Tibial artery (tissue), 4 donors: ENCODE data around the gene RELN.

Source experiments
- DNase-seq, 2 donors: peaks; one replicate each; pipeline ENCODE4 v3.0.0-alpha.2; 2019
- H3K27ac ChIP-seq, 2 donors: fragments of 200-600 bp; sonication (generic) in 1 of 2; 1 replicate in 1 of 2; 2 replicates in 1 of 2; pipeline ENCODE4 v1.5.1; 2018 to 2019; ENCODE audit warnings: mild to moderate bottlenecking in 1 of 2
- H3K27me3 ChIP-seq, 2 donors: fragments of 200-600 bp; sonication (generic) in 1 of 2; one replicate each; pipeline versions ENCODE4 v1.5.1 to v1.6.0; 2016 to 2019
- H3K36me3 ChIP-seq, 3 donors: fragments of 200-600 bp; sonication (generic) in 2 of 3; one replicate each; pipeline ENCODE4 v1.5.1; 2016 to 2019; ENCODE audit warnings: mild to moderate bottlenecking in 2 of 3
- H3K4me1 ChIP-seq, 4 donors: fragments of 200-600 bp; sonication (generic) in 2 of 4; 1 replicate in 3 of 4; 2 replicates in 1 of 4; pipeline ENCODE4 v1.5.1; 2016 to 2019
- H3K4me3 ChIP-seq, 2 donors: fragments of 200-600 bp; sonication (generic) in 1 of 2; 1 replicate in 1 of 2; 2 replicates in 1 of 2; pipeline ENCODE4 v1.5.1; 2018 to 2019; ENCODE audit warnings: mild to moderate bottlenecking in 2 of 2
- H3K9me3 ChIP-seq, 3 donors: fragments of 200-600 bp; sonication (generic) in 1 of 3; one replicate each; pipeline ENCODE4 v1.5.1; 2016 to 2019
- intact Hi-C: fragments of 100-400 bp; cut with DNase I; formaldehyde crosslinking; loops from one replicate; pipeline ENCODE4 v1.15.0; 2023; ENCODE audit warnings: low total_unique reads
- TF ChIP-seq, protein P1 (sequence below), 2 experiments: fragments of 200-600 bp in 1 of 2; fragments of 450-650 bp in 1 of 2; IDR thresholded peaks; one replicate each; pipeline ENCODE4 v1.5.1; 2017 to 2019; ENCODE audit warnings: antibody characterized with exemption in 2 of 2, mild to moderate bottlenecking in 1 of 2, moderate library complexity in 1 of 2

Gene RELN

DNA sequence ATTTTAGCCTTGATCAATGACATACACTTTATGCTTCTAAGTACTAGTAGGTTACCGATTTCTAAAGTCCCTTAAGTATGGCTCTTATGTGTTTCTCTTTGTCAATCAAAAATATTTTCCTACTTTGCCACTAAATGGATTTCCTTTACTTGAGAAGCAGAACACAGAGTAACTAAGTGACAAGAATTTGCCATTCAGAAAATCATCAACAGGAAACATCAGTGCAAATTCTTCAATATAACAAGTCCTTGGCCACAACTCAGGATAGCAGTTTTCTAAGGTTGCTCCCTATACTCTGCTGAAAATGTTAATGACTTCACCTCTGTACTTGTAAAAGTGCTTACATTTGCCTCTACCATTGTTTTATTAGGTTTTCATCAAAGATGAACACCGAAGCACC, 303.8 kb downstream of the RELN start:
- no peak overlapping the region for H3K27ac ChIP-seq
- intact Hi-C loops = no loop called here
- H3K4me1 ChIP-seq = no peaks in the 10 kb centered on the region
- no peak for DNase-seq
- H3K9me3 ChIP-seq = no peaks in the 10 kb centered on the region
- TF ChIP-seq, protein P1, sequence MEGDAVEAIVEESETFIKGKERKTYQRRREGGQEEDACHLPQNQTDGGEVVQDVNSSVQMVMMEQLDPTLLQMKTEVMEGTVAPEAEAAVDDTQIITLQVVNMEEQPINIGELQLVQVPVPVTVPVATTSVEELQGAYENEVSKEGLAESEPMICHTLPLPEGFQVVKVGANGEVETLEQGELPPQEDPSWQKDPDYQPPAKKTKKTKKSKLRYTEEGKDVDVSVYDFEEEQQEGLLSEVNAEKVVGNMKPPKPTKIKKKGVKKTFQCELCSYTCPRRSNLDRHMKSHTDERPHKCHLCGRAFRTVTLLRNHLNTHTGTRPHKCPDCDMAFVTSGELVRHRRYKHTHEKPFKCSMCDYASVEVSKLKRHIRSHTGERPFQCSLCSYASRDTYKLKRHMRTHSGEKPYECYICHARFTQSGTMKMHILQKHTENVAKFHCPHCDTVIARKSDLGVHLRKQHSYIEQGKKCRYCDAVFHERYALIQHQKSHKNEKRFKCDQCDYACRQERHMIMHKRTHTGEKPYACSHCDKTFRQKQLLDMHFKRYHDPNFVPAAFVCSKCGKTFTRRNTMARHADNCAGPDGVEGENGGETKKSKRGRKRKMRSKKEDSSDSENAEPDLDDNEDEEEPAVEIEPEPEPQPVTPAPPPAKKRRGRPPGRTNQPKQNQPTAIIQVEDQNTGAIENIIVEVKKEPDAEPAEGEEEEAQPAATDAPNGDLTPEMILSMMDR (IDR thresholded peaks at IDR 0.05) = no peak
- H3K27me3 ChIP-seq = no peaks in the 10 kb centered on the region
- H3K4me3 ChIP-seq = no peak overlapping the region
- no peaks in the 10 kb centered on the region for H3K36me3 ChIP-seq

DNA sequence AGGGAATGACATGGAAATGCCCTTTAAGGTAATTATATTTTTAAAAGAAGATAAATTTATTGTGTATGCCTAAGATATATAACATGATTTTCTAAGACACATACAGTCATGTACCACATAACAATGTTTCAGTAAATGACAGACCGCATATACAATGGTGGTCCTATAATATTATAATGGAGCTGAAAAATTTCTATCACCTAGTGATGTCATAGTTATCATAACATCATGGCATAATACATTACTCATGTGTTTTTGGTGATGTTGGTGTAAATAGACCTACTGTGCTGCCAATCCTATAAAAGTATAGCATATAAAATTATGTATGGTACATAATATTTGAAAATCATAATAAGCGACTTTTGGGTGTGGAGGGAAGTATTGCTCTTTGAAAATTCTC, 306.1 kb downstream of the RELN start:
- intact Hi-C loops = no loop called here
- no peak for DNase-seq
- no peak overlapping the region for H3K27ac ChIP-seq

GRCh38 chr7:103680161-103681144, 309.0 kb downstream of the RELN start:
- no peak for DNase-seq
- Histone ChIP-seq H3K27ac (no peak overlapping the region), H3K9me3 (no peaks in the 10 kb centered on the region), H3K27me3 (no peaks in the 10 kb centered on the region), H3K4me3 (no peak overlapping the region), H3K4me1 (no peaks in the 10 kb centered on the region), H3K36me3 (no peaks in the 10 kb centered on the region)
- TF ChIP-seq, protein P1 (IDR thresholded peaks at IDR 0.05) = no peak
- intact Hi-C loops = no loop called here

More for the DNA sequence above, 306.1 kb downstream of the RELN start:
- Histone ChIP-seq H3K4me3 (no peak overlapping the region), H3K27me3 (no peaks in the 10 kb centered on the region), H3K36me3 (no peaks in the 10 kb centered on the region), H3K9me3 (no peaks in the 10 kb centered on the region), H3K4me1 (no peaks in the 10 kb centered on the region)
- TF ChIP-seq, protein P1 (IDR thresholded peaks at IDR 0.05) = no peak

DNA sequence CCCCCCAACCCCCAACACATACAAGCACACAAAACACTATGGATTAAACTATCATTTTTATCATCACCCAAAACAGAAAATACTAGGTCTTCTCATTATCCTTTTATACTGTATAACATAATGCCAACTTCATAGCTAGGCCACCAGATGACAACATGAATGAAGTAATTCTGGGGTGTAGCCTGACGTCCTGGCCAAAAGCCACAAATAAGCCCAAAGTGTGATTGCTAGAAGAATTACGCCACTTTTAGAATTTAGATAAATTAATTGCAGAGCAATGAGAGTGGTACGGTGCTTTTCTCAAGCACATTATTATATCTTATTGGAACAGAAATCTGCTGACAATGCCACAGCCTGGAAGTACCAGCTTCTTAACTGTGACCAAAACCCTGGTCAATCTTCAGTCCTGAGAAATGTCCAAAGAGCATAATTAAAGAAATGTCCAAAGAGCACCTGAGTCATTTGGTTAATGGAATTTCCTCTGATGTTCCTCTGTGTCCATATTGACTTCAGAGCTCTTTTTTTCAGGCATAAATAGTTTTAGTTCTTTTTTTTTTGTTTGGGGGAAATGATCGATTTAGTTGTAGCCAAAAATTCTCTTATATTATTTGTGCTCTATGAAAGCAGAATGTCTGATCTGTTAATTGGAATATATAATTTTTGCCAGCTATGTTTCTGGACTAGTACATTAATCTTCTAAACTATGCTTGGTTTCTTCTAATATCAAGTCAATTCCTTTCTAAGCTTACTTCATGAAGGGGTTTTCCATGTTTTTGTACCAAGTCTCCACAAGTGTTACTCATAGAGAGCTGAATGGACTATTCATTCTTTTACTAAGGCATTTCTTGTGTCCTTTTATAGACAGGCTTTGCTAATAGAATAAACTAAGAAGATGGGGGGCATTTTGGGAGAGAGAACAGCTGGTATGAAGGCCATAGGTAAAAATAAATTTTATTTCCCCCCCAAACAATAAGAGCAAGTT, 310.0 kb downstream of the RELN start:
- TF ChIP-seq, protein P1 (IDR thresholded peaks at IDR 0.05) = no peak
- Histone ChIP-seq H3K36me3 (no peaks in the 10 kb centered on the region), H3K9me3 (no peaks in the 10 kb centered on the region), H3K27ac (no peak overlapping the region), H3K4me3 (no peak overlapping the region), H3K27me3 (no peaks in the 10 kb centered on the region), H3K4me1 (no peaks in the 10 kb centered on the region)
- intact Hi-C loops = no loop called here
- no peak for DNase-seq

GRCh38 chr7:103668279-103668941, 321.0 kb downstream of the RELN start:
- TF ChIP-seq, protein P1 (IDR thresholded peaks at IDR 0.05) = no peak
- H3K9me3 ChIP-seq = no peaks in the 10 kb centered on the region
- no peak overlapping the region for H3K4me3 ChIP-seq
- no peaks in the 10 kb centered on the region for H3K36me3 ChIP-seq
- H3K27ac ChIP-seq = no peak overlapping the region
- intact Hi-C loops = no loop called here
- no peak for DNase-seq
- H3K27me3 ChIP-seq = no peaks in the 10 kb centered on the region
- H3K4me1 ChIP-seq = no peaks in the 10 kb centered on the region
